Measurements from ENCODE around the gene ACSL4. TPM values are rescaled to one million over a fixed set of nuclear protein-coding genes. Genes with fewer than 3 reads are reported as not detected.
A peak's percentile ranks its signal among the peaks of the same experiment; 100 is the strongest.

Gene ACSL4
- total and polyA plus RNA-seq, 9 of the 15 experiments (the other 6 are each of a cell fraction or from before 2014, with no cell fraction given) = 9.8 to 35.1 (median 25.5) TPM

- 0 out of 2 replicates have a peak, but pooled peaks have one; percentile 31 for TF ChIP-seq FOXP1 (CRISPR knock-in tag; IDR thresholded peaks at IDR 0.05)
- no peak for TF ChIP-seq ZNF75A (CRISPR knock-in tag; IDR thresholded peaks at IDR 0.05)
- no peak for TF ChIP-seq SMARCB1 (IDR thresholded peaks at IDR 0.05; ENCODE audit: insufficient read length, low read depth)
- peak; percentile 47; the same call in 1 of the 2 replicates for TF ChIP-seq ATF7 (IDR thresholded peaks at IDR 0.05)
- no peak for TF ChIP-seq STAG1 (CRISPR knock-in tag; IDR thresholded peaks at IDR 0.05; ENCODE audit: borderline replicate concordance)
- TF ChIP-seq GMEB1 (CRISPR knock-in tag; IDR thresholded peaks at IDR 0.05) = peak; percentile 38; the same call in 1 of the 2 replicates
- TF ChIP-seq ELF1 (tag; IDR thresholded peaks at IDR 0.05) = peak; percentile 41; the same call in 1 of the 2 replicates
- TF ChIP-seq CTCF (IDR thresholded peaks at IDR 0.05 in 2 of 3, conservative IDR thresholded peaks at IDR 0.05 in 1 of 3; ENCODE audit: insufficient read depth in 2 of 3, low read depth in 1 of 3, low read length in 3 of 3) = no peak
- 0 out of 2 replicates have a peak, but pooled peaks have one; percentile 44 for TF ChIP-seq SP1 (CRISPR knock-in tag; IDR thresholded peaks at IDR 0.05)
- TF ChIP-seq KLF16 (IDR thresholded peaks at IDR 0.05) = no peak
- peak; percentile 74 for TF ChIP-seq MGA (IDR thresholded peaks at IDR 0.05)
- TF ChIP-seq POLR2AphosphoS5 (IDR thresholded peaks at IDR 0.05; ENCODE audit: control insufficient read depth, insufficient read depth, low read depth, low read length) = peak; percentile 80
These were observed at the start of gene ACSL4 (continued) for GRCh38 chrX:109732807-109733612.
